Mucosa of descending colon (tissue), 3 donors: Measurements from ENCODE around the gene PLEKHD1. TPM values are rescaled to one million over a fixed set of nuclear protein-coding genes. Genes with fewer than 3 reads are reported as not detected.

Source experiments
- ATAC-seq: fragments of 200-7000 bp; cut with Tn5 transposase; one replicate; pipeline ENCODE4 v1.9.1; 2020; ENCODE audit warnings: mild to moderate bottlenecking, moderate library complexity
- DNase-seq, 3 donors: peaks; one replicate each; pipeline ENCODE4 v3.0.0-alpha.2; 2020
- H3K36me3 ChIP-seq: fragments of 200-600 bp; one replicate; pipeline ENCODE4 v1.8.0; 2021; ENCODE audit warnings: low read depth, mild to moderate bottlenecking
- H3K4me1 ChIP-seq: fragments of 200-600 bp; one replicate; pipeline ENCODE4 v1.8.0; 2021; ENCODE audit warnings: low read depth, mild to moderate bottlenecking
- H3K4me3 ChIP-seq: fragments of 200-600 bp; one replicate; pipeline ENCODE4 v1.8.0; 2021; ENCODE audit warnings: mild to moderate bottlenecking
- H3K9me3 ChIP-seq: fragments of 200-600 bp; one replicate; pipeline ENCODE4 v1.8.0; 2021; ENCODE audit warnings: mild to moderate bottlenecking
- intact Hi-C, 2 donors: fragments of 100-400 bp; cut with DNase I in 1 of 2; cut with micrococcal nuclease in 1 of 2; formaldehyde crosslinking; loops; one replicate each; pipeline versions ENCODE4 v1.11.0 to v1.11.1; 2022; cut with DNase I, micrococcal nuclease
- total RNA-seq, 3 donors: library from RNA; stranded (reverse); fragmentation: NEBNext Ultra II Directional in 2 of 3; extraction: Animal tissue kit (Norgen Biotek cat#: 25700) in 2 of 3; gene quantifications; one replicate each; pipeline versions ENCODE4 v1.2.1 to v1.2.4, GENCODE V29; 2021 to 2023
- TF ChIP-seq, protein P1 (sequence below): fragments of 200-600 bp; IDR thresholded peaks from one replicate; pipeline ENCODE4 v1.8.0; 2022; ENCODE audit warnings: antibody characterized with exemption, mild to moderate bottlenecking
- donor health status: DM: no; HTN: no; CAD: no; lungs with moderate emphysema.
- donor health status: DM: no; HTN: no; CAD: no.
- donor health status: DM: no; HTN: yes; CAD: no.

Gene PLEKHD1
- total RNA-seq, 3 donors from 2014 or later, result 0.06 to 0.14 TPM; not detected in 1

DNA sequence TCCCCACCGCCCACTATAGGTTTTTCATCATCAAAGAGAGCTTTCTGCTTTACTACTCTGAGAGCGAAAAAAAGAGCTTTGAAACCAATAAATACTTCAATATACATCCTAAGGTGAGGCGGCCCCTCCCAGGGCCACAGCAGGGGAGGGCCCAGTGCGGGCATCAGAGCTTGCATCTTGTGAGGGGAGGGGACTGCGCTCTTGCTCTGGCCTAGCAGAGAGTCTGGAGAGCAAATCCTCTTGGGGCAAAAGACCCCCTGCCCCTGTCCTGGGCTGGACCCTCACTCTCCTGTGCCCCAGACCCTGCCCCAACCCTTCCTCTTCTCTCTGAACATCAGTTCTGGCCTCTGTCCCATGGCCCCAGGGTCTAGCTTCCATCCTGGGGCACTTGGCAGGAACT lies 15.6 kb downstream of the PLEKHD1 start:
- ATAC-seq, result no peak
- TF ChIP-seq, protein P1, sequence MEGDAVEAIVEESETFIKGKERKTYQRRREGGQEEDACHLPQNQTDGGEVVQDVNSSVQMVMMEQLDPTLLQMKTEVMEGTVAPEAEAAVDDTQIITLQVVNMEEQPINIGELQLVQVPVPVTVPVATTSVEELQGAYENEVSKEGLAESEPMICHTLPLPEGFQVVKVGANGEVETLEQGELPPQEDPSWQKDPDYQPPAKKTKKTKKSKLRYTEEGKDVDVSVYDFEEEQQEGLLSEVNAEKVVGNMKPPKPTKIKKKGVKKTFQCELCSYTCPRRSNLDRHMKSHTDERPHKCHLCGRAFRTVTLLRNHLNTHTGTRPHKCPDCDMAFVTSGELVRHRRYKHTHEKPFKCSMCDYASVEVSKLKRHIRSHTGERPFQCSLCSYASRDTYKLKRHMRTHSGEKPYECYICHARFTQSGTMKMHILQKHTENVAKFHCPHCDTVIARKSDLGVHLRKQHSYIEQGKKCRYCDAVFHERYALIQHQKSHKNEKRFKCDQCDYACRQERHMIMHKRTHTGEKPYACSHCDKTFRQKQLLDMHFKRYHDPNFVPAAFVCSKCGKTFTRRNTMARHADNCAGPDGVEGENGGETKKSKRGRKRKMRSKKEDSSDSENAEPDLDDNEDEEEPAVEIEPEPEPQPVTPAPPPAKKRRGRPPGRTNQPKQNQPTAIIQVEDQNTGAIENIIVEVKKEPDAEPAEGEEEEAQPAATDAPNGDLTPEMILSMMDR, result no peak
- no peaks in the 10 kb centered on the region for H3K4me1 ChIP-seq
- no peak overlapping the region for H3K4me3 ChIP-seq
- no peak for DNase-seq
- no peaks in the 10 kb centered on the region for H3K9me3 ChIP-seq
- no peaks in the 10 kb centered on the region for H3K36me3 ChIP-seq
- intact Hi-C loops, result no loop called here

DNA sequence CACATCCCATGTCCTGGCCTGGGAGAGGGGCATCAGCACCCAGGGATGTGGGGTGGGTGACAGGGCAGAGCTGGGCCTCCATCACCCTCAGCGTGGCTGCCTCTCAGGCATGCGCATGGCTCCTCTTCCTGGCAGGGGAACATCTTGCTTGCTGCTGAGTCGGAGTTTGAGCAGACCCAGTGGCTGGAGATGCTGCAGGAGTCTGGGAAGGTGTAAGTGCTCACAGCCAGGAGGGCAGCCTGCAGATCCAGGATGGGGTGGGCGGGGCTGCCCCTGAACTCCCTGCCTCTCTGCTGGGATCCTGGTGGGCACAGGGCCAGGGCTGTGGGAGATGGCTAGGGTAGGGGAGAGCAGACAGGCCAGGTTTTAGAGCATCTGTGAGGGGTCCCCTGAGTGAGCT lies 16.2 kb downstream of the PLEKHD1 start:
- no peak for DNase-seq
- ATAC-seq, result no peak
- Histone ChIP-seq H3K36me3 (no peaks in the 10 kb centered on the region), H3K4me3 (no peak overlapping the region), H3K9me3 (no peaks in the 10 kb centered on the region), H3K4me1 (no peaks in the 10 kb centered on the region)
- TF ChIP-seq, protein P1, result no peak
- intact Hi-C loops, result no loop called here

DNA sequence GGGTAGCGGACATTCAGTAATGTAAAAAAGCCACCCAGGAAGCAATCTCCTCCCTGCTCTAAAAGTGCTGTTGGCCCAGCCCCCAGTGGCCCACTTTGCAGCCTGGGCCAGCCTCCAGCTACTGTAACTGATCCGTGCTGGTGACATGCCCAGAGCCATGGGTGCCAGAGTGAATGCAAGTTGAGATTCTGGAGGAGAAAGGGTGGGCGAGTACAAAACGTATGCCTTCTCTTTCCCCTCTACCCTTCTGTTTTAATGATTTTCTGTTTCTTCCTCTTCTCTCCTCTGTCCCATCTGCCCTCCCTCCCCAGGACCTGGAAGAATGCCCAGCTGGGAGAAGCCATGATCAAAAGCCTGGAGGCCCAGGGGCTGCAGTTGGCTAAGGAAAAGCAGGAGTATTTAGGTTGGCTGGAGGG lies 16.9 kb downstream of the PLEKHD1 start:
- no peak for DNase-seq
- intact Hi-C loops, result no loop called here
- H3K4me1 ChIP-seq, result no peaks in the 10 kb centered on the region
- H3K4me3 ChIP-seq, result no peak overlapping the region
- TF ChIP-seq, protein P1, result no peak
- H3K9me3 ChIP-seq, result no peaks in the 10 kb centered on the region
- ATAC-seq, result no peak
- H3K36me3 ChIP-seq, result no peaks in the 10 kb centered on the region

DNA sequence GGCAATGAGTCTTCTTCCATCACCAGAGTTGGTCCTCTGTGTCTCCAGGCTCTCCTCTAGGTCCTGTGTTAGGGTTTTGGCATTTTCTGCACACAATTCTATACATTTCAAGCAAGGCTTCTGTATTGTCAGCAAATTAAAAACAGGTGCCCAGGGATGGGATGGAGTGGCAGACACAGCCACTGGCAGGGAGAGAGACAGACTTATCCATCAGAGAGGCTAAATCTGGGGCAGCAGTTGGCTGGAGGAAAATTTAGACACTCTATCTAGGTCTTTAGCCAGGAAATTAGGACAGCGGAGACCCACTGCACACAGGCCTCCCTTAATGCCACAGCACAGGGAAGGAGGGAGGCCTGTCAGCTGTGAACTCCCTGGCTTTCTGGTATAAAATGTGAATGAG lies 20.2 kb downstream of the PLEKHD1 start:
- no peak overlapping the region for H3K4me3 ChIP-seq
- no peaks in the 10 kb centered on the region for H3K36me3 ChIP-seq
- H3K4me1 ChIP-seq, result no peaks in the 10 kb centered on the region
- TF ChIP-seq, protein P1, result no peak
- ATAC-seq (no peak), DNase-seq (no peak)
- intact Hi-C loops, result no loop called here
- H3K9me3 ChIP-seq, result no peaks in the 10 kb centered on the region

DNA sequence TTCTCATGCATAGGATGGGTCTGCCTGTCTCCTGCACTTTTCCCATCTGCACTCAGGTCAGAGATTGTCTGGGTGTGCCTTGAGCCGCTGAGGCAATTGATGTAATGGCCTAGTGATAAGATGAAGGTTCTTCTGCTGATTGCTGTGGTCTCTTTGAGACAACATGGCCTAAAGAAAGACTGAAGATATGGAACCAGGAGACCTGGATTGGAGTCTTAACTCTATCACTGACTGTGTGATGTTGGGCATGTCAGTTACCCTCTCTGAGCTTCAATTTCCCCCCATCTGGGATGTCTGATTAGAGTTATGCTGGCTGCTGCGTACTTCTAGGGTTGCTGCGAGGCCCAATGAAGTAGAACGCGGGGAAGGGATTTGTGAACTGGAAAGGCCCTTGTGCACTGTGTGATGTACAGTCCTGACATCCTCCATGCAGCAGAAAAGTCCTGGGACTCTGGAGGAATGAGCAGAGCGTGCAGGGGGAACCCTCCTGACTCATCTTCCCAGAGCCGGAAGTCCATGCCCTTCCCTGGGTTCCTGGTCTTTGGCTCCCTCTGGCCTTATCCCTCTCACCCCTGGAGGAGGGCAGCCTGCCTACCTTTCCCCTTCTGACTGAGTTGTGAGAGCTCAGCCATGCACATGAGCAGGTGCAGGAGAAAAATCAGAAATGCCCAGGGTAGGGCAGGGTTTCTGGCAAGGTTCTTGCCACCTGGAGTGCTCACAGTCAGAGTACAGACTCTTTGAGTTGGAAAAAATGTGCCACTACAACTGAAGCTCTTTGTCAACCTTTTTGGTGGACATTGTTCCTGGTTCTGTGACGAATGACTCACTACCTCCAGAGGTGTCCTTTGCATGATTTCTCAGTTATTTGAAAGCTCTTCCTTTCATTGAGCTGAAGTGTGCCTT lies 21.1 kb downstream of the PLEKHD1 start:
- intact Hi-C loops, result no loop called here
- TF ChIP-seq, protein P1, result no peak
- Histone ChIP-seq H3K4me3 (no peak overlapping the region), H3K36me3 (no peaks in the 10 kb centered on the region), H3K9me3 (no peaks in the 10 kb centered on the region), H3K4me1 (no peaks in the 10 kb centered on the region)
- no peak for DNase-seq
- no peak for ATAC-seq
